GM12878 (cell line): ENCODE data around the gene ARHGEF7.

Source experiments
- CBX3 ChIP-seq: fragments of 200-600 bp; sonication (generic); IDR thresholded peaks from 2 replicates; pipeline ENCODE4 v1.6.1; 2016; ENCODE audit warnings: low read depth, borderline replicate concordance
- CTCF ChIP-seq, 3 experiments: IDR thresholded peaks in 2 of 3; conservative IDR thresholded peaks in 1 of 3; 2 replicates each; pipeline ENCODE4 v1.5.1; 2011; ENCODE audit warnings: low read depth in 3 of 3, low read length in 3 of 3, mild to moderate bottlenecking in 3 of 3, control low read depth in 2 of 3, moderate library complexity in 2 of 3, inconsistent platforms in 1 of 3, mixed read lengths in 1 of 3; ENCODE audit not compliant: control insufficient read depth in 2 of 3, insufficient read depth in 1 of 3; ENCODE audit errors: extremely low read depth in 1 of 3
- EZH2 ChIP-seq: IDR thresholded peaks from 2 replicates; pipeline ENCODE4 v1.6.1; 2012; ENCODE audit warnings: low read depth, mild to moderate bottlenecking, control low read depth, inconsistent platforms, low read length, borderline replicate concordance; ENCODE audit not compliant: control insufficient read depth
- RAD51 ChIP-seq: fragments of 450-650 bp; IDR thresholded peaks from 2 replicates; pipeline ENCODE4 v1.6.1; 2016; ENCODE audit warnings: moderate library complexity, mild to moderate bottlenecking, inconsistent platforms
- STAT3 ChIP-seq: IDR thresholded peaks from 2 replicates; pipeline ENCODE4 v1.6.1; 2011; ENCODE audit warnings: low read depth, low read length, improper control_type of control experiment
- ZZZ3 ChIP-seq: IDR thresholded peaks from 2 replicates; pipeline ENCODE4 v1.6.1; 2011; ENCODE audit warnings: low read depth; ENCODE audit not compliant: control insufficient read depth, insufficient read length

- no peak for TF ChIP-seq RAD51
- no peak for TF ChIP-seq CBX3
- no peak for TF ChIP-seq EZH2
- TF ChIP-seq ZZZ3 = no peak
- no peak for TF ChIP-seq STAT3
- no peak for TF ChIP-seq CTCF (IDR thresholded peaks at IDR 0.05 in 2 of 3, conservative IDR thresholded peaks at IDR 0.05 in 1 of 3; ENCODE audit: control insufficient read depth in 2 of 3, extremely low read depth in 1 of 3, insufficient read depth in 1 of 3, low read depth in 3 of 3, low read length in 3 of 3)
These were observed 154.4 kb downstream of the ARHGEF7 start for GRCh38 chr13:111269508-111269907.
